Uterus (tissue), 2 donors: ENCODE data around the gene DSG3.

Source experiments
- CTCF ChIP-seq, 4 experiments: fragments of 200-600 bp in 2 of 4; fragments of 450-650 bp in 2 of 4; sonication (generic) in 2 of 4; IDR thresholded peaks; one replicate each; pipeline ENCODE4 v1.5.1; 2016 to 2019; ENCODE audit warnings: antibody characterized with exemption in 4 of 4, mild to moderate bottlenecking in 2 of 4, moderate library complexity in 1 of 4
- POLR2A ChIP-seq, 2 donors: fragments of 450-650 bp; IDR thresholded peaks; one replicate each; pipeline ENCODE4 v1.6.1; 2016; ENCODE audit warnings: antibody characterized with exemption in 2 of 2, mild to moderate bottlenecking in 1 of 2, moderate library complexity in 1 of 2

DNA sequence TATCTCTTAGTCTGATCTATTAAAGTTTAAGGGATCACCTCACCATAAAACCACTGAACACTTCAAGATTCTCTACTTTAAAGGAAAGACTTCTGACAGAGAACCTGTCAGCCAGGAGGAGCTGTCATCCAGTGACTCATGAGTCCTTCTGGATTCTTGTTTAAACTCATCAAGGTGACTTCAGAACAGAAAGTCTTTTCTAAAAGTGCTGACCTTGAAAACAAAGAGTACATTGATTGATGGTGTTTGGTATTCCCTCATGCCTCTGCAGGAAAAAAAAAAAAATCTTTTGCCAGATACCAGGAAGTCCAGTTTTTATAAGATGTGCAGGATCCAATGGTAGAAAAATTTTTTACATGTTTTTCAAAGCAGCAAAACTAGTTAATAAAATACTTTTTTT, 62.8 kb downstream of the DSG3 start:
- TF ChIP-seq POLR2A (IDR thresholded peaks at IDR 0.05) (no peak), CTCF (IDR thresholded peaks at IDR 0.05) (no peak)
